ENCODE data around the gene SCIMP.

- TF ChIP-seq, protein P1, sequence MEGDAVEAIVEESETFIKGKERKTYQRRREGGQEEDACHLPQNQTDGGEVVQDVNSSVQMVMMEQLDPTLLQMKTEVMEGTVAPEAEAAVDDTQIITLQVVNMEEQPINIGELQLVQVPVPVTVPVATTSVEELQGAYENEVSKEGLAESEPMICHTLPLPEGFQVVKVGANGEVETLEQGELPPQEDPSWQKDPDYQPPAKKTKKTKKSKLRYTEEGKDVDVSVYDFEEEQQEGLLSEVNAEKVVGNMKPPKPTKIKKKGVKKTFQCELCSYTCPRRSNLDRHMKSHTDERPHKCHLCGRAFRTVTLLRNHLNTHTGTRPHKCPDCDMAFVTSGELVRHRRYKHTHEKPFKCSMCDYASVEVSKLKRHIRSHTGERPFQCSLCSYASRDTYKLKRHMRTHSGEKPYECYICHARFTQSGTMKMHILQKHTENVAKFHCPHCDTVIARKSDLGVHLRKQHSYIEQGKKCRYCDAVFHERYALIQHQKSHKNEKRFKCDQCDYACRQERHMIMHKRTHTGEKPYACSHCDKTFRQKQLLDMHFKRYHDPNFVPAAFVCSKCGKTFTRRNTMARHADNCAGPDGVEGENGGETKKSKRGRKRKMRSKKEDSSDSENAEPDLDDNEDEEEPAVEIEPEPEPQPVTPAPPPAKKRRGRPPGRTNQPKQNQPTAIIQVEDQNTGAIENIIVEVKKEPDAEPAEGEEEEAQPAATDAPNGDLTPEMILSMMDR (IDR thresholded peaks at IDR 0.05 in 4 of 5, conservative IDR thresholded peaks at IDR 0.05 in 1 of 5): no peak
- no peak for TF ChIP-seq POLR2A (IDR thresholded peaks at IDR 0.05)
These were observed 7.5 kb downstream of the SCIMP start for GRCh38 chr17:5226940-5227878.

Measured in gastrocnemius medialis (tissue), 4 donors.